ENCODE measurements around the gene SH3BP4. TPM values are rescaled to one million over a fixed set of nuclear protein-coding genes. Genes with fewer than 3 reads are reported as not detected.

Gene SH3BP4
- total RNA-seq, 2 experiments from 2014 or later, result 0.06 TPM; not detected in 1

GRCh38 chr2:235050980-235051351 is 99.1 kb downstream of the SH3BP4 start:
- H4K20me1 ChIP-seq (ENCODE audit: insufficient read depth, low read length), result no peaks in the 10 kb centered on the region
- H3K9me3 ChIP-seq (ENCODE audit: low read length), result no peaks in the 10 kb centered on the region
- no peak overlapping the region for H2AFZ ChIP-seq (ENCODE audit: low read length)
- CTCF ChIA-PET (ENCODE audit: unreplicated experiment), result no interaction called here
- peak; percentile 27 for DNase-seq (ENCODE audit: low spot score)
- H3K9me2 ChIP-seq (ENCODE audit: insufficient read depth, low read length), result no peaks in the 10 kb centered on the region
- no peak overlapping the region for H3K4me3 ChIP-seq (ENCODE audit: low read depth, low read length, poor library complexity, severe bottlenecking)
- no TSS peak for BruUV-seq (replicated peaks)
- H3K4me1 ChIP-seq (ENCODE audit: insufficient read depth, low read length, poor library complexity, severe bottlenecking), result peaks cover 24% of the 10 kb centered on the region
- no peaks in the 10 kb centered on the region for H3K36me3 ChIP-seq (ENCODE audit: insufficient read depth, low read length)
- POLR2A ChIA-PET, result no interaction called here
- H3K4me2 ChIP-seq (ENCODE audit: low read length), result no peak overlapping the region
- no peak overlapping the region for H3K27ac ChIP-seq (ENCODE audit: low read depth, low read length, poor library complexity, severe bottlenecking)
- H3K79me2 ChIP-seq (ENCODE audit: insufficient read depth, low read depth, low read length), result no peaks in the 10 kb centered on the region
- intact Hi-C loops (cut with micrococcal nuclease; ENCODE audit: unreplicated experiment), result no loop called here
- no peak for TF ChIP-seq EZH2phosphoT487 (IDR thresholded peaks at IDR 0.05; ENCODE audit: borderline replicate concordance, low read depth, low read length)
- TF ChIP-seq, protein P1, sequence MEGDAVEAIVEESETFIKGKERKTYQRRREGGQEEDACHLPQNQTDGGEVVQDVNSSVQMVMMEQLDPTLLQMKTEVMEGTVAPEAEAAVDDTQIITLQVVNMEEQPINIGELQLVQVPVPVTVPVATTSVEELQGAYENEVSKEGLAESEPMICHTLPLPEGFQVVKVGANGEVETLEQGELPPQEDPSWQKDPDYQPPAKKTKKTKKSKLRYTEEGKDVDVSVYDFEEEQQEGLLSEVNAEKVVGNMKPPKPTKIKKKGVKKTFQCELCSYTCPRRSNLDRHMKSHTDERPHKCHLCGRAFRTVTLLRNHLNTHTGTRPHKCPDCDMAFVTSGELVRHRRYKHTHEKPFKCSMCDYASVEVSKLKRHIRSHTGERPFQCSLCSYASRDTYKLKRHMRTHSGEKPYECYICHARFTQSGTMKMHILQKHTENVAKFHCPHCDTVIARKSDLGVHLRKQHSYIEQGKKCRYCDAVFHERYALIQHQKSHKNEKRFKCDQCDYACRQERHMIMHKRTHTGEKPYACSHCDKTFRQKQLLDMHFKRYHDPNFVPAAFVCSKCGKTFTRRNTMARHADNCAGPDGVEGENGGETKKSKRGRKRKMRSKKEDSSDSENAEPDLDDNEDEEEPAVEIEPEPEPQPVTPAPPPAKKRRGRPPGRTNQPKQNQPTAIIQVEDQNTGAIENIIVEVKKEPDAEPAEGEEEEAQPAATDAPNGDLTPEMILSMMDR (conservative IDR thresholded peaks at IDR 0.05; ENCODE audit: low read length), result no peak

GRCh38 chr2:235051436-235052260 is 99.8 kb downstream of the SH3BP4 start:
- ChIA-PET POLR2A (no interaction called here), CTCF (ENCODE audit: unreplicated experiment) (no interaction called here)
- H4K20me1 ChIP-seq (ENCODE audit: insufficient read depth, low read length), result no peaks in the 10 kb centered on the region
- no peaks in the 10 kb centered on the region for H3K9me3 ChIP-seq (ENCODE audit: low read length)
- intact Hi-C loops (cut with micrococcal nuclease; ENCODE audit: unreplicated experiment), result no loop called here
- H3K4me1 ChIP-seq (ENCODE audit: insufficient read depth, low read length, poor library complexity, severe bottlenecking), result peaks cover 17% of the 10 kb centered on the region
- no peak overlapping the region for H3K4me3 ChIP-seq (ENCODE audit: low read depth, low read length, poor library complexity, severe bottlenecking)
- no peak overlapping the region for H3K27ac ChIP-seq (ENCODE audit: low read depth, low read length, poor library complexity, severe bottlenecking)
- H3K9me2 ChIP-seq (ENCODE audit: insufficient read depth, low read length), result no peaks in the 10 kb centered on the region
- H3K4me2 ChIP-seq (ENCODE audit: low read length), result no peak overlapping the region
- BruUV-seq (replicated peaks), result no TSS peak
- H3K36me3 ChIP-seq (ENCODE audit: insufficient read depth, low read length), result no peaks in the 10 kb centered on the region
- H2AFZ ChIP-seq (ENCODE audit: low read length), result no peak overlapping the region
- H3K79me2 ChIP-seq (ENCODE audit: insufficient read depth, low read depth, low read length), result no peaks in the 10 kb centered on the region
- no peak for DNase-seq (ENCODE audit: low spot score)
- TF ChIP-seq, protein P1 (conservative IDR thresholded peaks at IDR 0.05; ENCODE audit: low read length), result no peak
- TF ChIP-seq EZH2phosphoT487 (IDR thresholded peaks at IDR 0.05; ENCODE audit: borderline replicate concordance, low read depth, low read length), result no peak
